Measurements from ENCODE around the gene MYO1E. TPM values are rescaled to one million over a fixed set of nuclear protein-coding genes. Genes with fewer than 3 reads are reported as not detected.
A peak's percentile ranks its signal among the peaks of the same experiment; 100 is the strongest.

Gene MYO1E
- total RNA-seq, result 100 to 1,000 TPM; 131 to 388 (median 345) TPM

- Histone ChIP-seq H3K27me3 (no peaks in the 10 kb centered on the region), H3K9me3 (no peaks in the 10 kb centered on the region), H3K4me3 (peak within 1 kb of the TSS; percentile 63 to 84 (median 74)), H3K4me1 (peaks cover 0 to 32% (median 7%) of the 10 kb centered on the region in 4 donors), H3K36me3 (no peaks in the 10 kb centered on the region), H3K27ac (peak within 1 kb of the TSS; percentile 94 to 96 (median 96))
- DNase-seq, result peak; percentile 92
- intact Hi-C loops (cut with DNase I; ENCODE audit: low total_unique reads) (loop anchor here (5.0 kb wide), 1 partner anchor 65 kb away; the partner anchor contains the start of gene FAM81A), in situ Hi-C loops (cut with MboI; ENCODE audit: low pct_ligation_motif_present in 1 of 4, low pct_unique_long_range_greater_than_20kb in 1 of 4, low sequenced_read_pairs in 3 of 4) (no loop called here)
- WGBS, 2 donors (ENCODE audit: low coverage in 1 of 2), result 2% methylated on average over 73 of the region's 74 CpGs; no CpG with 5 or more reads in 1 of the 2 donors
- TF ChIP-seq EP300 (IDR thresholded peaks at IDR 0.05; ENCODE audit: low read depth) (no peak), POLR2AphosphoS5 (IDR thresholded peaks at IDR 0.05) (peak; percentile 97 to 99 (median 99)), POLR2A (IDR thresholded peaks at IDR 0.05) (peak; percentile 98)
Observed at GRCh38 chr15:59372352-59373211, at the start of gene MYO1E. Gene MYO1E (minus strand): TSS chr15:59372871. CDS start chr15:59372500, 371 bp downstream.

GRCh38 chr15:59420986-59421618 lies 48.4 kb upstream of the MYO1E start:
- Histone ChIP-seq H3K27me3 (no peaks in the 10 kb centered on the region), H3K36me3 (no peaks in the 10 kb centered on the region), H3K27ac (no peak overlapping the region), H3K9me3 (no peaks in the 10 kb centered on the region), H3K4me3 (no peak overlapping the region), H3K4me1 (no peaks in the 10 kb centered on the region)
- TF ChIP-seq POLR2AphosphoS5 (IDR thresholded peaks at IDR 0.05), result no peak
- no peak for TF ChIP-seq CTCF (IDR thresholded peaks at IDR 0.05)
- no peak for TF ChIP-seq POLR2A (IDR thresholded peaks at IDR 0.05)
- no peak for TF ChIP-seq EP300 (IDR thresholded peaks at IDR 0.05; ENCODE audit: low read depth)
- WGBS, 2 donors (ENCODE audit: low coverage in 1 of 2), result 42 to 63% methylated on average over 2 to 12 of the region's 16 CpGs
- no peak for DNase-seq
- intact Hi-C loops (cut with DNase I; ENCODE audit: low total_unique reads) (loop anchor here (2.0 kb wide), 1 partner anchor 28 kb away; no protein-coding TSS in a partner anchor), in situ Hi-C loops (cut with MboI; ENCODE audit: low pct_ligation_motif_present in 1 of 4, low pct_unique_long_range_greater_than_20kb in 1 of 4, low sequenced_read_pairs in 3 of 4) (no loop called here)

GRCh38 chr15:59420108-59420507 lies 47.4 kb upstream of the MYO1E start:
- Histone ChIP-seq H3K4me1 (no peaks in the 10 kb centered on the region), H3K9me3 (no peaks in the 10 kb centered on the region), H3K36me3 (no peaks in the 10 kb centered on the region), H3K27me3 (no peaks in the 10 kb centered on the region), H3K27ac (no peak overlapping the region), H3K4me3 (no peak overlapping the region)
- TF ChIP-seq EP300 (IDR thresholded peaks at IDR 0.05; ENCODE audit: low read depth) (no peak), POLR2AphosphoS5 (IDR thresholded peaks at IDR 0.05) (no peak), CTCF (IDR thresholded peaks at IDR 0.05) (no peak), POLR2A (IDR thresholded peaks at IDR 0.05) (no peak)
- in situ Hi-C loops (cut with MboI; ENCODE audit: low pct_ligation_motif_present in 1 of 4, low pct_unique_long_range_greater_than_20kb in 1 of 4, low sequenced_read_pairs in 3 of 4) (no loop called here), intact Hi-C loops (cut with DNase I; ENCODE audit: low total_unique reads) (loop anchor here (2.0 kb wide), 1 partner anchor 27 kb away; no protein-coding TSS in a partner anchor)
- DNase-seq, result no peak
- WGBS, 2 donors (ENCODE audit: low coverage in 1 of 2), result 82 to 91% methylated on average over 1 to 3 of the region's 3 CpGs

GRCh38 chr15:59419170-59419569 lies 46.5 kb upstream of the MYO1E start:
- H3K9me3 ChIP-seq, result no peaks in the 10 kb centered on the region
- no peak for TF ChIP-seq POLR2AphosphoS5 (IDR thresholded peaks at IDR 0.05)
- TF ChIP-seq POLR2A (IDR thresholded peaks at IDR 0.05), result no peak
- TF ChIP-seq CTCF (IDR thresholded peaks at IDR 0.05), result no peak
- TF ChIP-seq EP300 (IDR thresholded peaks at IDR 0.05; ENCODE audit: low read depth), result no peak
- H3K4me3 ChIP-seq, result no peak overlapping the region
- WGBS, 2 donors (ENCODE audit: low coverage in 1 of 2), result 57 to 68% methylated on average over 1 of the region's 1 CpG
- H3K36me3 ChIP-seq, result no peaks in the 10 kb centered on the region
- H3K27me3 ChIP-seq, result no peaks in the 10 kb centered on the region
- H3K4me1 ChIP-seq, result no peaks in the 10 kb centered on the region
- intact Hi-C loops (cut with DNase I; ENCODE audit: low total_unique reads), result no loop called here
- in situ Hi-C loops (cut with MboI; ENCODE audit: low pct_ligation_motif_present in 1 of 4, low pct_unique_long_range_greater_than_20kb in 1 of 4, low sequenced_read_pairs in 3 of 4), result no loop called here
- no peak overlapping the region for H3K27ac ChIP-seq
- no peak for DNase-seq

Measured in transverse colon (tissue), 4 donors.